ENCODE data around the gene DUSP12. TPM values are rescaled to one million over a fixed set of nuclear protein-coding genes. Genes with fewer than 3 reads are reported as not detected.

DUSP12 gene
- total RNA-seq, 2 donors from 2014 or later = 17.2 to 24.8 TPM

GRCh38 chr1:161733526-161733925 lies 16.1 kb upstream of the DUSP12 start:
- Mint-ChIP-seq H3K4me3 (no peak overlapping the region), H3K36me3 (ENCODE audit: low read depth) (no peaks in the 10 kb centered on the region), H3K27ac (no peak overlapping the region), H3K4me1 (peaks cover 26% of the 10 kb centered on the region), H3K27me3 (peaks cover 11% of the 10 kb centered on the region)
- no peaks in the 10 kb centered on the region for H3K9me3 ChIP-seq (ENCODE audit: control insufficient read depth, low read length, poor library complexity, severe bottlenecking)
- DNase-seq = no peak
- ATAC-seq = no peak

GRCh38 chr1:161735837-161736236 lies 13.7 kb upstream of the DUSP12 start:
- H3K9me3 ChIP-seq (ENCODE audit: control insufficient read depth, low read length, poor library complexity, severe bottlenecking) = no peaks in the 10 kb centered on the region
- Mint-ChIP-seq H3K4me3 (no peak overlapping the region), H3K27ac (no peak overlapping the region), H3K36me3 (ENCODE audit: low read depth) (no peaks in the 10 kb centered on the region), H3K27me3 (peaks cover 11% of the 10 kb centered on the region), H3K4me1 (peaks cover 17% of the 10 kb centered on the region)
- ATAC-seq (no peak), DNase-seq (no peak)

GRCh38 chr1:161736335-161736969 lies 13.1 kb upstream of the DUSP12 start:
- Mint-ChIP-seq H3K36me3 (ENCODE audit: low read depth) (no peaks in the 10 kb centered on the region), H3K4me1 (peaks cover 17% of the 10 kb centered on the region), H3K4me3 (no peak overlapping the region), H3K27me3 (peaks cover 10% of the 10 kb centered on the region), H3K27ac (no peak overlapping the region)
- H3K9me3 ChIP-seq (ENCODE audit: control insufficient read depth, low read length, poor library complexity, severe bottlenecking) = no peaks in the 10 kb centered on the region
- no peak for DNase-seq
- no peak for ATAC-seq

- peaks cover 3% of the 10 kb centered on the region for H3K27me3 Mint-ChIP-seq
- no peak overlapping the region for H3K4me3 Mint-ChIP-seq
- H3K4me1 Mint-ChIP-seq = peaks cover 16% of the 10 kb centered on the region
- no peaks in the 10 kb centered on the region for H3K9me3 ChIP-seq (ENCODE audit: control insufficient read depth, low read length, poor library complexity, severe bottlenecking)
- ATAC-seq = no peak
- no peak for DNase-seq
- H3K36me3 Mint-ChIP-seq (ENCODE audit: low read depth) = no peaks in the 10 kb centered on the region
- no peak overlapping the region for H3K27ac Mint-ChIP-seq
These were observed 12.0 kb upstream of the DUSP12 start for GRCh38 chr1:161737625-161738024.

GRCh38 chr1:161738627-161739287 lies 10.8 kb upstream of the DUSP12 start:
- DNase-seq (no peak), ATAC-seq (peak; percentile 77)
- Mint-ChIP-seq H3K4me3 (peak overlapping the region; percentile 7), H3K27me3 (peaks cover 1% of the 10 kb centered on the region), H3K4me1 (peaks cover 15% of the 10 kb centered on the region), H3K27ac (peak overlapping the region; percentile 47), H3K36me3 (ENCODE audit: low read depth) (no peaks in the 10 kb centered on the region)
- H3K9me3 ChIP-seq (ENCODE audit: control insufficient read depth, low read length, poor library complexity, severe bottlenecking) = no peaks in the 10 kb centered on the region

- Mint-ChIP-seq H3K27me3 (peaks cover 9% of the 10 kb centered on the region), H3K27ac (peak overlapping the region; percentile 74), H3K4me1 (peaks cover 22% of the 10 kb centered on the region), H3K36me3 (ENCODE audit: low read depth) (no peaks in the 10 kb centered on the region), H3K4me3 (no peak overlapping the region)
- DNase-seq = no peak
- no peak for ATAC-seq
- H3K9me3 ChIP-seq (ENCODE audit: control insufficient read depth, low read length, poor library complexity, severe bottlenecking) = no peaks in the 10 kb centered on the region
These were observed 9.6 kb upstream of the DUSP12 start for GRCh38 chr1:161739865-161740566.

- no peaks in the 10 kb centered on the region for H3K9me3 ChIP-seq (ENCODE audit: control insufficient read depth, low read length, poor library complexity, severe bottlenecking)
- peaks cover 18% of the 10 kb centered on the region for H3K27me3 Mint-ChIP-seq
- H3K36me3 Mint-ChIP-seq (ENCODE audit: low read depth) = no peaks in the 10 kb centered on the region
- no peak overlapping the region for H3K4me3 Mint-ChIP-seq
- no peak for ATAC-seq
- H3K27ac Mint-ChIP-seq = peak overlapping the region; percentile 65
- DNase-seq = no peak
- H3K4me1 Mint-ChIP-seq = peaks cover 25% of the 10 kb centered on the region
These were observed 8.7 kb upstream of the DUSP12 start for GRCh38 chr1:161740921-161741320.

- Mint-ChIP-seq H3K4me3 (no peak overlapping the region), H3K36me3 (ENCODE audit: low read depth) (no peaks in the 10 kb centered on the region), H3K27ac (no peak overlapping the region), H3K27me3 (peaks cover 23% of the 10 kb centered on the region), H3K4me1 (peaks cover 21% of the 10 kb centered on the region)
- ATAC-seq (no peak), DNase-seq (no peak)
- no peaks in the 10 kb centered on the region for H3K9me3 ChIP-seq (ENCODE audit: control insufficient read depth, low read length, poor library complexity, severe bottlenecking)
These were observed 6.4 kb upstream of the DUSP12 start for GRCh38 chr1:161743231-161743630.

GRCh38 chr1:161747801-161748200 lies 1.8 kb upstream of the DUSP12 start:
- Mint-ChIP-seq H3K27ac (no peak overlapping the region), H3K4me3 (no peak overlapping the region), H3K36me3 (ENCODE audit: low read depth) (no peaks in the 10 kb centered on the region), H3K4me1 (peaks cover 27% of the 10 kb centered on the region), H3K27me3 (peaks cover 23% of the 10 kb centered on the region)
- ATAC-seq = no peak
- DNase-seq = no peak
- no peaks in the 10 kb centered on the region for H3K9me3 ChIP-seq (ENCODE audit: control insufficient read depth, low read length, poor library complexity, severe bottlenecking)

- peaks cover 6% of the 10 kb centered on the region for H3K36me3 Mint-ChIP-seq (ENCODE audit: low read depth)
These were observed 14.0 kb downstream of the DUSP12 start for GRCh38 chr1:161763522-161764098.

GRCh38 chr1:161766102-161766981 lies 16.8 kb downstream of the DUSP12 start, which contains the start of gene ATF6:
Gene ATF6 (plus strand): TSS chr1:161766320. CDS start chr1:161766361, 41 bp downstream.
- Mint-ChIP-seq H3K36me3 (ENCODE audit: low read depth) (peaks cover 5% of the 10 kb centered on the region), H3K27me3 (no peaks in the 10 kb centered on the region), H3K4me3 (peak within 1 kb of the TSS; percentile 99), H3K27ac (peak within 1 kb of the TSS; percentile 99), H3K4me1 (peaks cover 32% of the 10 kb centered on the region)
- no peaks in the 10 kb centered on the region for H3K9me3 ChIP-seq (ENCODE audit: control insufficient read depth, low read length, poor library complexity, severe bottlenecking)
- peak; percentile 55 to 63 (median 58) for DNase-seq
- ATAC-seq = peak; percentile 82

More at GRCh38 chr1:161763522-161764098, 14.0 kb downstream of the DUSP12 start:
- H3K27me3 Mint-ChIP-seq = no peaks in the 10 kb centered on the region
- peak overlapping the region; percentile 81 for H3K4me3 Mint-ChIP-seq
- H3K9me3 ChIP-seq (ENCODE audit: control insufficient read depth, low read length, poor library complexity, severe bottlenecking) = no peaks in the 10 kb centered on the region
- H3K4me1 Mint-ChIP-seq = peaks cover 28% of the 10 kb centered on the region
- DNase-seq (peak in 1 of 3 donors; percentile 42), ATAC-seq (peak; percentile 69)
- H3K27ac Mint-ChIP-seq = peak overlapping the region; percentile 82

- no peaks in the 10 kb centered on the region for H3K27me3 Mint-ChIP-seq
- H3K4me1 Mint-ChIP-seq = peaks cover 35% of the 10 kb centered on the region
- no peaks in the 10 kb centered on the region for H3K9me3 ChIP-seq (ENCODE audit: control insufficient read depth, low read length, poor library complexity, severe bottlenecking)
- ATAC-seq (no peak), DNase-seq (no peak)
- H3K36me3 Mint-ChIP-seq (ENCODE audit: low read depth) = peaks cover 5% of the 10 kb centered on the region
- peak overlapping the region; percentile 99 for H3K27ac Mint-ChIP-seq
- peak overlapping the region; percentile 52 for H3K4me3 Mint-ChIP-seq
These were observed 18.9 kb downstream of the DUSP12 start for GRCh38 chr1:161768461-161768860.
